ENCODE measurements around the gene GRWD1.
A peak's percentile ranks its signal among the peaks of the same experiment; 100 is the strongest.

GRWD1 gene

GRCh38 chr19:48456864-48457263 lies 11.1 kb downstream of the GRWD1 start:
- DNase-seq (ENCODE audit: low spot score), result no peak

GRCh38 chr19:48458016-48458415 lies 12.2 kb downstream of the GRWD1 start:
- no peak for DNase-seq (ENCODE audit: low spot score)

- no peak for DNase-seq (ENCODE audit: low spot score)
Observed at GRCh38 chr19:48461651-48461981, 15.8 kb downstream of the GRWD1 start.

GRCh38 chr19:48461982-48462655 lies 16.3 kb downstream of the GRWD1 start:
- no peak for DNase-seq (ENCODE audit: low spot score)

- DNase-seq (ENCODE audit: low spot score), result no peak
Observed at GRCh38 chr19:48465215-48465614, 19.4 kb downstream of the GRWD1 start.

- no peak for DNase-seq (ENCODE audit: low spot score)
Observed at GRCh38 chr19:48466561-48467325, 21.0 kb downstream of the GRWD1 start.

- DNase-seq (ENCODE audit: low spot score), result peak; percentile 100
Observed at GRCh38 chr19:48468772-48469288, 23.0 kb downstream of the GRWD1 start.

GRCh38 chr19:48469289-48469881 lies 23.6 kb downstream of the GRWD1 start, which contains the start of gene CYTH2:
CYTH2 (plus strand) TSS chr19:48469369; CDS start chr19:48469508, 139 bp downstream.
- DNase-seq (ENCODE audit: low spot score), result peak; percentile 76

- DNase-seq (ENCODE audit: low spot score), result no peak
Observed at GRCh38 chr19:48469934-48470680, 24.3 kb downstream of the GRWD1 start.

- no peak for DNase-seq (ENCODE audit: low spot score)
Observed at GRCh38 chr19:48470856-48471255, 25.1 kb downstream of the GRWD1 start.

GRCh38 chr19:48471836-48472235 lies 26.1 kb downstream of the GRWD1 start:
- no peak for DNase-seq (ENCODE audit: low spot score)

- no peak for DNase-seq (ENCODE audit: low spot score)
Observed at GRCh38 chr19:48473161-48473966, 27.6 kb downstream of the GRWD1 start.

GRCh38 chr19:48474084-48474592 lies 28.4 kb downstream of the GRWD1 start:
- no peak for DNase-seq (ENCODE audit: low spot score)

GRCh38 chr19:48475369-48476068 lies 29.7 kb downstream of the GRWD1 start:
- DNase-seq (ENCODE audit: low spot score), result no peak

GRCh38 chr19:48476176-48476575 lies 30.4 kb downstream of the GRWD1 start:
- DNase-seq (ENCODE audit: low spot score), result no peak

- no peak for DNase-seq (ENCODE audit: low spot score)
Observed at GRCh38 chr19:48477067-48477685, 31.4 kb downstream of the GRWD1 start.

- DNase-seq (ENCODE audit: low spot score), result no peak
Observed at GRCh38 chr19:48477698-48478338, 32.0 kb downstream of the GRWD1 start.

GRCh38 chr19:48478339-48479256 lies 32.8 kb downstream of the GRWD1 start:
- DNase-seq (ENCODE audit: low spot score), result no peak
